Right kidney (tissue), 1 donor: Measurements from ENCODE around the gene NFKBIA.
"Not testable (repeated sequence)": the region's sequence is repeated elsewhere in the genome, so short reads cannot be mapped to it uniquely, and the experiment has no call there.

Experiments
- DNase-seq: peaks from one replicate; pipeline ENCODE4 v3.0.0-alpha.2; 2016

NFKBIA gene

GRCh38 chr14:35368583-35369392 lies 35.8 kb downstream of the NFKBIA start:
- peak; percentile 37 for DNase-seq

GRCh38 chr14:35368139-35368460 lies 36.4 kb downstream of the NFKBIA start:
- peak; percentile 16 for DNase-seq

GRCh38 chr14:35367056-35367372 lies 37.5 kb downstream of the NFKBIA start:
- no peak for DNase-seq

GRCh38 chr14:35366521-35366976 lies 38.0 kb downstream of the NFKBIA start:
- no peak for DNase-seq

GRCh38 chr14:35366056-35366451 lies 38.5 kb downstream of the NFKBIA start:
- DNase-seq = no peak

GRCh38 chr14:35365130-35366055 lies 39.2 kb downstream of the NFKBIA start:
- DNase-seq = no peak

GRCh38 chr14:35362911-35363374 lies 41.6 kb downstream of the NFKBIA start:
- no peak for DNase-seq

GRCh38 chr14:35362450-35362849 lies 42.1 kb downstream of the NFKBIA start:
- no peak for DNase-seq

GRCh38 chr14:35361141-35361480 lies 43.4 kb downstream of the NFKBIA start:
- no peak for DNase-seq

GRCh38 chr14:35359655-35360054 lies 44.9 kb downstream of the NFKBIA start:
- not testable (repeated sequence) for DNase-seq

GRCh38 chr14:35355981-35356841 lies 48.3 kb downstream of the NFKBIA start:
- no peak for DNase-seq

GRCh38 chr14:35355235-35355634 lies 49.3 kb downstream of the NFKBIA start:
- not testable (repeated sequence) for DNase-seq

- no peak for DNase-seq
Observed at GRCh38 chr14:35353409-35354172, 51.0 kb downstream of the NFKBIA start.

GRCh38 chr14:35352274-35353233 lies 52.0 kb downstream of the NFKBIA start:
- peak; percentile 70 for DNase-seq

- DNase-seq = no peak
Observed at GRCh38 chr14:35351897-35352273, 52.7 kb downstream of the NFKBIA start.
